Nucleus accumbens (tissue), 56 donors: ENCODE measurements around the gene TRIM77.
A peak's percentile ranks its signal among the peaks of the same experiment; 100 is the strongest.
"Not testable (repeated sequence)": the region's sequence is repeated elsewhere in the genome, so short reads cannot be mapped to it uniquely, and the experiment has no call there.

ENCODE experiments used
- DNase-seq, 56 donors: peaks; one replicate each; lab custom pipeline; 2025; lab: John Stamatoyannopoulos, UW

The TRIM77 gene

GRCh38 chr11:89709999-89710398 is at the start of gene TRIM77:
TSS of gene TRIM77 (plus strand) at chr11:89710299. CDS start at chr11:89710299, 0 bp downstream.
- not testable (repeated sequence) for DNase-seq

- DNase-seq = no peak
These were observed 43.1 kb upstream of the TRIM77 start for GRCh38 chr11:89667001-89667400.

- DNase-seq = not testable (repeated sequence)
These were observed 41.9 kb upstream of the TRIM77 start for GRCh38 chr11:89668158-89668557.

- not testable (repeated sequence) for DNase-seq
These were observed 40.5 kb upstream of the TRIM77 start for GRCh38 chr11:89669586-89669985.

- DNase-seq = not testable (repeated sequence)
These were observed 40.0 kb upstream of the TRIM77 start for GRCh38 chr11:89669993-89670669.

- DNase-seq = not testable (repeated sequence)
These were observed 37.6 kb upstream of the TRIM77 start for GRCh38 chr11:89672547-89672946.

GRCh38 chr11:89673380-89673779 is 36.7 kb upstream of the TRIM77 start:
- peak in 2 of 56 donors; percentile 1 to 35 for DNase-seq

GRCh38 chr11:89675383-89675782 is 34.7 kb upstream of the TRIM77 start:
- not testable (repeated sequence) for DNase-seq

GRCh38 chr11:89675948-89676347 is 34.2 kb upstream of the TRIM77 start:
- not testable (repeated sequence) for DNase-seq

- DNase-seq = not testable (repeated sequence)
These were observed 3.0 kb upstream of the TRIM77 start for GRCh38 chr11:89707080-89707479.

- not testable (repeated sequence) for DNase-seq
These were observed 14.9 kb downstream of the TRIM77 start for GRCh38 chr11:89724866-89725498.

GRCh38 chr11:89730215-89730614 is 20.1 kb downstream of the TRIM77 start:
- not testable (repeated sequence) for DNase-seq

- DNase-seq = peak in 1 of 56 donors; percentile 1
These were observed 26.5 kb downstream of the TRIM77 start for GRCh38 chr11:89736566-89736965.

- DNase-seq = no peak
These were observed 27.0 kb downstream of the TRIM77 start for GRCh38 chr11:89737116-89737515.

GRCh38 chr11:89741406-89741805 is 31.3 kb downstream of the TRIM77 start:
- DNase-seq = peak in 9 of 56 donors; percentile 1 to 37 (median 6)

GRCh38 chr11:89744158-89744557 is 34.1 kb downstream of the TRIM77 start:
- not testable (repeated sequence) for DNase-seq

- not testable (repeated sequence) for DNase-seq
These were observed 40.7 kb downstream of the TRIM77 start for GRCh38 chr11:89750822-89751221.
